GM23248 (cell line): ENCODE data around the gene LZTS2. TPM values are rescaled to one million over a fixed set of nuclear protein-coding genes. Genes with fewer than 3 reads are reported as not detected.

Experiments used
- DNase-seq: peaks from one replicate; pipeline ENCODE4 v3.0.0-alpha.2; 2015
- H2AFZ ChIP-seq: fragments of 200-600 bp; sonication (generic); 2 replicates; pipeline ENCODE4 v1.6.1; 2016; ENCODE audit warnings: antibody characterized with exemption
- H3F3A ChIP-seq: fragments of 200-600 bp; sonication (generic); 2 replicates; pipeline ENCODE4 v1.6.1; 2016; ENCODE audit warnings: mild to moderate bottlenecking, antibody characterized with exemption, mixed run types; ENCODE audit not compliant: insufficient read depth
- H3K27ac ChIP-seq: fragments of 200-600 bp; sonication (generic); 2 replicates; pipeline ENCODE4 v1.5.1; 2016; ENCODE audit warnings: mild to moderate bottlenecking
- H3K27me3 ChIP-seq: fragments of 200-600 bp; sonication (generic); replicated peaks from 2 replicates; pipeline ENCODE4 v1.6.1; 2016; ENCODE audit warnings: mild to moderate bottlenecking; ENCODE audit not compliant: insufficient read depth
- H3K36me3 ChIP-seq: fragments of 200-600 bp; sonication (generic); 2 replicates; pipeline ENCODE4 v1.6.1; 2016; ENCODE audit warnings: low read depth, mild to moderate bottlenecking
- H3K4me1 ChIP-seq: fragments of 200-600 bp; sonication (generic); 2 replicates; pipeline ENCODE4 v1.6.1; 2016; ENCODE audit warnings: mild to moderate bottlenecking; ENCODE audit not compliant: insufficient read depth
- H3K4me2 ChIP-seq: fragments of 200-600 bp; sonication (generic); one replicate; pipeline ENCODE4 v1.6.1; 2016; ENCODE audit warnings: mild to moderate bottlenecking; ENCODE audit not compliant: unreplicated experiment
- H3K4me3 ChIP-seq: fragments of 200-600 bp; sonication (generic); 2 replicates; pipeline ENCODE4 v1.5.1; 2016; ENCODE audit warnings: mild to moderate bottlenecking
- H3K79me2 ChIP-seq: fragments of 200-600 bp; sonication (generic); 2 replicates; pipeline ENCODE4 v1.6.1; 2016; ENCODE audit warnings: mild to moderate bottlenecking; ENCODE audit not compliant: insufficient read depth
- H3K9ac ChIP-seq: fragments of 200-600 bp; sonication (generic); 2 replicates; pipeline ENCODE4 v1.6.1; 2016; ENCODE audit warnings: mild to moderate bottlenecking
- H3K9me2 ChIP-seq: fragments of 200-600 bp; sonication (generic); 2 replicates; pipeline ENCODE4 v1.6.1; 2016; ENCODE audit warnings: mixed run types, mild to moderate bottlenecking, moderate library complexity; ENCODE audit not compliant: insufficient read depth
- H3K9me3 ChIP-seq: fragments of 200-600 bp; sonication (generic); one replicate; pipeline ENCODE4 v1.6.1; 2017; ENCODE audit warnings: low read depth
- H4K20me1 ChIP-seq: fragments of 200-600 bp; sonication (generic); 2 replicates; pipeline ENCODE4 v1.6.0; 2016; ENCODE audit not compliant: insufficient read depth
- EZH2 ChIP-seq: fragments of 200-600 bp; sonication (generic); IDR thresholded peaks from 2 replicates; pipeline ENCODE4 v1.6.1; 2018; ENCODE audit warnings: antibody characterized with exemption, mild to moderate bottlenecking; ENCODE audit not compliant: insufficient read depth, poor library complexity, severe bottlenecking
- EZH2phosphoT487 ChIP-seq: fragments of 200-600 bp; sonication (generic); IDR thresholded peaks from 2 replicates; pipeline ENCODE4 v1.6.1; 2018; ENCODE audit warnings: antibody characterized with exemption, moderate library complexity, mild to moderate bottlenecking, low read depth; ENCODE audit not compliant: insufficient read depth
- whole genome bisulfite sequencing, 2 experiments: methylation state at CpG; one replicate each; pipeline ENCODE4 v1.1.6; 2015 to 2017; ENCODE audit warnings: low lambda C conversion rate in 2 of 2, low coverage in 1 of 2; ENCODE audit errors: missing lambda C conversion rate in 2 of 2; 5-methylcytosine and 5-hydroxymethylcytosine counted together
- in situ Hi-C: fragments of 300-500 bp; cut with MboI; formaldehyde crosslinking; loops from 2 replicates; pipeline ENCODE4 v1.15.0; 2020
- polyA plus RNA-seq: library from polyadenylated mRNA; unstranded; fragments of >200 nt; fragmentation: Nextera tagmentation; extraction: Ambion mirVana; gene quantifications from 2 replicates; pipeline ENCODE4 v1.2.1, GENCODE V29; 2016
- total RNA-seq: library from RNA; depleted of rRNA; stranded (reverse); fragments of >200 nt; shearing (Covaris generic); gene quantifications from 2 replicates; pipeline ENCODE4 v1.2.3, GENCODE V29; 2014

LZTS2 gene
- total and polyA plus RNA-seq, 2 experiments from 2014 or later, result 51.1 to 95.2 TPM

DNA sequence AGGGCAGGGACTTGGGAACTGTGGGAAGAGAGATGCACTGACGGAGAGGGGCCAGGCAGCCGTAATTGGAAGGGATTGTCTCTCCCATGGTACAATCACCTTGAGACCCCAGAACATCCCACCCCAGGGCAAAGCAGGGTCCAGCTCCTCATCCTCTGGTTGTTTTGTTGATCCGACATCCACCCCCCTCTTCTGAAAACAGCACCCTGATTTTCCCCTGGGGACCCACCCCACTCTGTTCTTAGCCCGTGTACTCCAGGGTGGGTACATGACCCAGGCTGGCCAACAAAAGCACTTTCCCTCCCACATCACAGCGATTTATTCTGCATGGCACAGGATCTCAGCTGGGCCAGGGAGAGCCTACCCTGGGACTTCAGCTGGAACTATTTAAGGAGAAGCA is 17.2 kb downstream of the LZTS2 start:
- Histone ChIP-seq H3K27me3 (no peaks in the 10 kb centered on the region), H3K79me2 (no peaks in the 10 kb centered on the region), H3K9ac (no peak overlapping the region), H4K20me1 (no peaks in the 10 kb centered on the region), H3K27ac (no peak overlapping the region), H2AFZ (no peak overlapping the region), H3F3A (peaks cover 20% of the 10 kb centered on the region; the same call in 1 of the 2 replicates), H3K9me3 (no peaks in the 10 kb centered on the region), H3K36me3 (no peaks in the 10 kb centered on the region), H3K9me2 (no peaks in the 10 kb centered on the region), H3K4me1 (peaks cover 20% of the 10 kb centered on the region), H3K4me2 (no peak overlapping the region), H3K4me3 (no peak overlapping the region)
- DNase-seq, result no peak
- in situ Hi-C loops, result no loop called here
- WGBS, 2 experiments, result 56 to 73% methylated on average over 5 of the region's 5 CpGs
- TF ChIP-seq EZH2 (no peak), EZH2phosphoT487 (no peak)

DNA sequence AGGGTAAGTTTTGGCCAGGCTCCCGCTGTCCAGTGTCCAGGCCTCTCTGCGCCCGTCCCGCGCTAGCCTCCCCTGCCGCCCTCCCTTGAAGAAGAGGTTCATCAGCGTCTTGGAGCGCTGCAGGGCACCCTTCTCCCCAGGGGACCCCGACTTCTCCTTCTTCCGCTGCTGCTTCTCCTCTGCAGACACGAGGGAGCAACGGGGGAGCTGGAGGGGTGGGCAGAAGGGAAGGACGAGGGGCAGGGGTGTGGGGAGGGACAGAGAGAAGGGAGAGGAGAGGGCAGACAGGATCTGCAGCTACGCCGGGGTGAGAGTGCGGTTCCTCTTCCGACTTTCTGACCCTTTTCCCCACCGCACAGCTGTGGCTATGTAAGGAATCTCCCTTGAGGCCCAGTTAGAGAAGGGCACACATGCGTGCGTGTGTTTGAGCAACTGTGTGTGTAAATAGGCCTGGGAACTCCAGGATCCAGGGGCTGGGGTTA is 18.6 kb downstream of the LZTS2 start:
- in situ Hi-C loops, result no loop called here
- no peaks in the 10 kb centered on the region for H3K9me3 ChIP-seq
- H3K27ac ChIP-seq, result no peak overlapping the region
- H3K4me1 ChIP-seq, result peaks cover 10% of the 10 kb centered on the region
- no peak for DNase-seq
- no peak overlapping the region for H3K4me2 ChIP-seq
- H3F3A ChIP-seq, result 0 out of 2 replicates have a peak, but pooled peaks cover 12% of the 10 kb centered on the region
- no peaks in the 10 kb centered on the region for H3K36me3 ChIP-seq
- H3K27me3 ChIP-seq, result no peaks in the 10 kb centered on the region
- no peak overlapping the region for H3K9ac ChIP-seq
- no peaks in the 10 kb centered on the region for H3K79me2 ChIP-seq
- no peak for TF ChIP-seq EZH2phosphoT487
- no peak for TF ChIP-seq EZH2
- WGBS, 2 experiments, result 82 to 87% methylated on average over 12 to 20 of the region's 20 CpGs
- no peaks in the 10 kb centered on the region for H4K20me1 ChIP-seq
- H2AFZ ChIP-seq, result no peak overlapping the region
- no peaks in the 10 kb centered on the region for H3K9me2 ChIP-seq
- H3K4me3 ChIP-seq, result no peak overlapping the region

DNA sequence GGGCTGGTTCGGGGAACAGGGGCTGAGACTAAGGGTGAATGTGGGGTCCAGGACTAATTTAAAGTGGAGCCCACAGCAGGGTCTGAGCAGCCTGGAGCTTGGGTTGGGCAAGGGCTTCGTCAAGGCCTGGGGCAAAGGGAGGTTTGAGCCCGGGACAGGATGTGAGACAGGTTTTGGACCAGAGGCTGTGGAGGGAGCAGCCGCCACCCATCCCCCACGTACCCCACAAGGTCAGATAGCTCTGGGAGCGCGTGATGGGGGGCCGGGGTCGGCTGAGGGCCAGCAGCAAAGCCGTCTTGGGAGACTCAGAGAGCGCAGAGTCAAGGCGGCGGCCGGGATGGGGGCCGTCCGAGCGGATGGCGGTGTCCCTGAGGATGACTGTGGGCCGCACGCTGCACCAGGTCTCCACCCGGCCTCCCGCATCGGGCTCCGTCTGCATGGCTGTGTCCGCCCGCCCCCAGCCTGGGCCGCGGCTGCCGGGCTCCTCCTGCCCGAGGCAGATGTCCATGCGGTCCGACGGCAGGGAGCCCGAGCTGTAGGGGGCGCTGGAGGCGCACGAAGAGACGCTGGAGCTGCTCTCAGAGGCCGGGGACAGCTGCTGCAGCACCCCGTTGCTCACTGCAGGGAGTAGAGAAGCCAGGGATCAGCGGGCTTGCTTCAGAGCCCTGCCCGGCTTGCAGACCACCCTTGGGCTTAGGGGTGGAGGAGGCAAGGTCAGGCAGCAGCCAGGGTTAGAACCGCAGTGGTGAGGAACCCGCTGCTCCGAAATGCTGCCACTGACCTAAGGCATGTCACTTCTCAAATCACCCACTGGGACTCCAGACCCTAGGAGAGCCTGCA is 19.2 kb downstream of the LZTS2 start:
- H3K79me2 ChIP-seq, result no peaks in the 10 kb centered on the region
- DNase-seq, result peak; percentile 93
- TF ChIP-seq EZH2 (no peak), EZH2phosphoT487 (no peak)
- H3K27me3 ChIP-seq, result no peaks in the 10 kb centered on the region
- no peak overlapping the region for H3K4me3 ChIP-seq
- in situ Hi-C loops, result no loop called here
- peaks cover 6% of the 10 kb centered on the region for H3K4me1 ChIP-seq
- no peaks in the 10 kb centered on the region for H4K20me1 ChIP-seq
- 0 out of 2 replicates have a peak, but pooled peaks cover 7% of the 10 kb centered on the region for H3F3A ChIP-seq
- WGBS, 2 experiments, result 22 to 35% methylated on average over 27 to 45 of the region's 45 CpGs
- no peak overlapping the region for H3K4me2 ChIP-seq
- H3K9ac ChIP-seq, result no peak overlapping the region
- H3K9me3 ChIP-seq, result no peaks in the 10 kb centered on the region
- H3K27ac ChIP-seq, result no peak overlapping the region
- H2AFZ ChIP-seq, result no peak overlapping the region
- no peaks in the 10 kb centered on the region for H3K9me2 ChIP-seq
- no peaks in the 10 kb centered on the region for H3K36me3 ChIP-seq

DNA sequence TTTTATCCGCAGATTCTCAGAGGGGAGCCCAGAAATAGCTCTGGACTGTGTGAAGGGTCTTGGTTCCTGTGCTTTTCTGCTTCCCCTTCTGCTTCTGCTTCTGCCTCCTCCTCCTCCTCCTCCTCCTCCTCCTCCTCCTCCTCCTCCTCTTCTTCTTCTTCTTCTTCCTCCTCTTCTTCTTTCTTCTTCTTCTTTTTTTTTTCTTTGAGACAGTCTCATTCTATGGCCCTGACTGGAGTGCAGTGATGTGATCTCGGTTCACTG is 19.8 kb downstream of the LZTS2 start:
- in situ Hi-C loops, result no loop called here
- Histone ChIP-seq H3K9ac (no peak overlapping the region), H3K9me3 (no peaks in the 10 kb centered on the region), H3K27ac (no peak overlapping the region), H3K4me3 (no peak overlapping the region), H3K9me2 (no peaks in the 10 kb centered on the region), H3K27me3 (no peaks in the 10 kb centered on the region), H3K4me1 (peaks cover 6% of the 10 kb centered on the region), H3K36me3 (no peaks in the 10 kb centered on the region), H3F3A (0 out of 2 replicates have a peak, but pooled peaks cover 7% of the 10 kb centered on the region), H3K79me2 (no peaks in the 10 kb centered on the region), H2AFZ (no peak overlapping the region), H4K20me1 (no peaks in the 10 kb centered on the region), H3K4me2 (no peak overlapping the region)
- 64 to 66% methylated on average over 2 of the region's 2 CpGs for WGBS, 2 experiments
- DNase-seq, result no peak
- TF ChIP-seq EZH2phosphoT487 (no peak), EZH2 (no peak)
